Small intestine (tissue), 7 donors: ENCODE measurements around the gene TTL. TPM values are rescaled to one million over a fixed set of nuclear protein-coding genes. Genes with fewer than 3 reads are reported as not detected.
"Not testable (repeated sequence)": the region's sequence is repeated elsewhere in the genome, so short reads cannot be mapped to it uniquely, and the experiment has no call there.

ENCODE experiments used
- DNase-seq, 2 donors: peaks; one replicate each; pipeline versions ENCODE4 v3.0.0 to v3.0.0-alpha.2; 2013
- FAIRE-seq: peaks from 2 replicates; lab custom pipeline; 2012; peaks lifted over from hg19 to GRCh38; lab: Jason Lieb, UNC
- H3K27ac ChIP-seq, 3 donors: one replicate each; pipeline ENCODE4 v1.5.1; 2013; ENCODE audit warnings: low read length in 2 of 3, mild to moderate bottlenecking in 2 of 3, control low read depth in 1 of 3, inconsistent platforms in 1 of 3, low read depth in 1 of 3, moderate library complexity in 1 of 3
- H3K27me3 ChIP-seq, 3 donors: one replicate each; pipeline ENCODE4 v1.6.1; 2013; ENCODE audit warnings: low read length in 3 of 3, inconsistent platforms in 1 of 3; ENCODE audit not compliant: control insufficient read depth in 3 of 3, insufficient read depth in 3 of 3
- H3K36me3 ChIP-seq, 3 donors: one replicate each; pipeline ENCODE4 v1.6.1; 2013; ENCODE audit warnings: low read length in 3 of 3, inconsistent platforms in 1 of 3, low read depth in 1 of 3, mild to moderate bottlenecking in 1 of 3, moderate library complexity in 1 of 3; ENCODE audit not compliant: control insufficient read depth in 3 of 3, insufficient read depth in 2 of 3
- H3K4me1 ChIP-seq, 3 donors: one replicate each; pipeline ENCODE4 v1.6.1; 2013; ENCODE audit warnings: low read length in 2 of 3, inconsistent platforms in 1 of 3, low read depth in 1 of 3, mild to moderate bottlenecking in 1 of 3, moderate library complexity in 1 of 3; ENCODE audit not compliant: control insufficient read depth in 3 of 3, insufficient read depth in 2 of 3
- H3K4me3 ChIP-seq, 3 donors: one replicate each; pipeline ENCODE4 v1.5.1; 2013; ENCODE audit warnings: low read length in 3 of 3, control low read depth in 1 of 3, inconsistent platforms in 1 of 3, low read depth in 1 of 3, mild to moderate bottlenecking in 1 of 3, moderate library complexity in 1 of 3
- H3K9me3 ChIP-seq, 2 donors: one replicate each; pipeline ENCODE4 v1.6.1; 2013; ENCODE audit warnings: low read depth in 1 of 2, low read length in 1 of 2; ENCODE audit not compliant: control insufficient read depth in 2 of 2, insufficient read depth in 1 of 2
- WGBS, 3 donors: extraction: QIAGEN DNeasy Blood & Tissue Kit; methylation state at CpG; one replicate each; pipeline ENCODE4 v1.1.7; 2013; 5-methylcytosine and 5-hydroxymethylcytosine counted together
- polyA plus RNA-seq, 4 donors: library from polyadenylated mRNA; stranded (reverse) in 3 of 4; unstranded in 1 of 4; fragments of 200-250 nt in 3 of 4; fragments of 120-200 nt in 1 of 4; gene quantifications; one replicate each; pipeline versions ENCODE4 v1.2.1 to v1.2.3, GENCODE V29; 2013
- donor health status: healthy with polysubstance abuse.
- donor health status: control.
- donor health status: control.
- donor health status: Bipolar disorder and iron deficiency.
- donor health status: healthy.

TTL gene
- polyA plus RNA-seq, 4 donors: 3.6 to 10.6 (median 7.1) TPM

GRCh38 chr2:112493858-112494648, 12.1 kb downstream of the TTL start:
- FAIRE-seq (no peak), DNase-seq (peak; percentile 78 to 93)
- Histone ChIP-seq H3K27ac (peak overlapping the region in 2 of 3 donors; percentile 33 to 51), H3K4me3 (no peak overlapping the region), H3K4me1 (peaks cover 0 to 4% (median 0%) of the 10 kb centered on the region in 3 donors), H3K9me3 (no peaks in the 10 kb centered on the region), H3K36me3 (peaks cover 0 to 3% (median 2%) of the 10 kb centered on the region in 3 donors), H3K27me3 (no peaks in the 10 kb centered on the region)
- 24 to 58% (median 48%) methylated on average over 9 of the region's 9 CpGs for WGBS, 3 donors

DNA sequence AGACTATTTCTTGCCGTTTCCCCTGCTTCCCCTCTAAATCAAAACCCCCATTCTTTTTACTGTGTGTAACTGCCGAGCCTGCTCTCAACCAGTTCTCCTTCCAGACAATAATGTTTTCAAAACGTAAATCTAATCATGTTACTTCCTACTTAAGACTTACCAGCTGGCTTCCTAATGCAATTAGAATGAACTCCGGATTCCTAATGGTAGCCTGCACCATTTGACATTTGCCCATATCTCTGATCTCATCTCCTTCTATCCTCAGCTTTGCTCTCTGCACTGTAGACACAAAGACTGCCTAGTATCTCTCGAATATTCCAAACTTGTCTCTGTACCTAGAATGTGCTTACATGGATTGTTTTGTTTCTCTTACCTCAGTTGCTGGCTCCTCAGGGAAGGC, 12.9 kb downstream of the TTL start:
- Histone ChIP-seq H3K27ac (no peak overlapping the region), H3K36me3 (peaks cover 0 to 3% (median 2%) of the 10 kb centered on the region in 3 donors), H3K27me3 (no peaks in the 10 kb centered on the region), H3K4me3 (no peak overlapping the region), H3K4me1 (peaks cover 0 to 4% (median 0%) of the 10 kb centered on the region in 3 donors), H3K9me3 (no peaks in the 10 kb centered on the region)
- FAIRE-seq (no peak), DNase-seq (no peak)
- 72 to 85% (median 85%) methylated on average over 5 of the region's 5 CpGs for WGBS, 3 donors

GRCh38 chr2:112495878-112496277, 13.9 kb downstream of the TTL start:
- DNase-seq, H3K4me3 ChIP-seq, H3K9me3 ChIP-seq, H3K36me3 ChIP-seq, H3K27ac ChIP-seq, H3K27me3 ChIP-seq, FAIRE-seq, H3K4me1 ChIP-seq: not testable (repeated sequence)
- WGBS, 3 donors: 74 to 92% (median 90%) methylated on average over 4 of the region's 4 CpGs

DNA sequence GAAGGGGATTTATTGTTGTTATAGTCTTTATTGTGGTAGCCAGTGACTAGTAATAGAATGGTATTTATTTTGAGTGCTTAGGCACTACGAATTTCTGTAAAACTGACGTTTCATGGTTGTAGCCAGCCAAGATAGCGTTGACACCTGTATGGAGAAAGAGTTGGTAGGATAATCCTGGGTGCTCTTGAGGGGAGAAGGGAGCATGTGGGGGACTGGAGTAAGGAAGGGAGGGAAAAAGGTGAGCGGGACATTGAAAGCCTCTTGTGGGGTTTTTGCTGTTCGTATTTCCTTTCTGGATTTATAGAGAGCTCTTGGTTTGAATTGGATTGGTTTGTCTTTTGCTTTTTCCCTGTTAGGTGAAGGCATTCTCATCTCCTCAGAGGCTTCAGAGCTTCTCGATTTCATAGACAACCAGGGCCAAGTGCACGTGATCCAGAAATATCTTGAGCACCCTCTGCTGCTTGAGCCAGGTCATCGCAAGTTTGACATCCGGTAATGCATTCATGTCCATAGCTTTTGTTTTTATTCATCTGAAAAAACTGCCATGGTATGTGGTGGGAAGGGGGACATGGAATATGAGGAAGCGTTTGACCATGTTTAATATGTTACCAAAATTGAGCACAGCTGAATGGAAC, 19.0 kb downstream of the TTL start:
- WGBS, 3 donors: 37 to 53% (median 50%) methylated on average over 7 to 9 of the region's 10 CpGs
- not testable (repeated sequence) for H3K27ac ChIP-seq, H3K4me3 ChIP-seq, H3K36me3 ChIP-seq, H3K4me1 ChIP-seq, H3K9me3 ChIP-seq, H3K27me3 ChIP-seq
- FAIRE-seq (peak; percentile 10), DNase-seq (peak; percentile 38 to 67)

DNA sequence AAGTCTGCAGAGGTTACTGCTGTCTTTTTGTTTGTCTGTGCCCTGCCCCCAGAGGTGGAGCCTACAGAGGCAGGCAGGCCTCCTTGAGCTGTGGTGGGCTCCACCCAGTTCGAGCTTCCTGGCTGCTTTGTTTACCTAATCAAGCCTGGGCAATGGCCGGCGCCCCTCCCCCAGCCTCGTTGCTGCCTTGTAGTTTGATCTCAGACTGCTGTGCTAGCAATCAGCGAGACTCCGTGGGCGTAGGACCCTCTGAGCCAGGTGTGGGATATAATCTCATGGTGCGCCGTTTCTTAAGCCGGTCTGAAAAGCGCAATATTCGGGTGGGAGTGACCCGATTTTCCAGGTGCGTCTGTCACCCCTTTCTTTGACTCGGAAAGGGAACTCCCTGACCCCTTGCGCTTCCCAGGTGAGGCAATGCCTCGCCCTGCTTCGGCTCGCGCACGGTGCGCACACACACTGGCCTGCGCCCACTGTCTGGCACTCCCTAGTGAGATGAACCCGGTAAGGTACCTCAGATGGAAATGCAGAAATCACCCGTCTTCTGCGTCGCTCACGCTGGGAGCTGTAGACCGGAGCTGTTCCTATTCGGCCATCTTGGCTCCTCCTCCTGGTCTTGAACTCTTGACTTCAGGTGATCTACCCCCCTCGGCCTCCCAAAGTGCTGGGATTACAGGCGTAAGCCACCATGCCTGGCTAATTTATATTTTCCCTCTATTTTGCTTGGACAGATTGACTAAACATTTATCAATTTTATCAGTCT, 27.5 kb downstream of the TTL start:
- H3K9me3 ChIP-seq, DNase-seq, FAIRE-seq, H3K36me3 ChIP-seq, H3K4me3 ChIP-seq, H3K27me3 ChIP-seq, H3K27ac ChIP-seq, H3K4me1 ChIP-seq: not testable (repeated sequence)
- WGBS, 3 donors: 88 to 91% (median 89%) methylated on average over 21 to 30 of the region's 32 CpGs

- H3K4me3 ChIP-seq: no peak overlapping the region
- DNase-seq: no peak
- H3K4me1 ChIP-seq: no peaks in the 10 kb centered on the region
- peaks cover 0 to 20% (median 0%) of the 10 kb centered on the region in 3 donors for H3K36me3 ChIP-seq
- no peak for FAIRE-seq
- H3K9me3 ChIP-seq: no peaks in the 10 kb centered on the region
- no peak overlapping the region for H3K27ac ChIP-seq
- 95 to 99% (median 97%) methylated on average over 3 of the region's 3 CpGs for WGBS, 3 donors
- no peaks in the 10 kb centered on the region for H3K27me3 ChIP-seq
Observed at GRCh38 chr2:112516801-112517200, 34.8 kb downstream of the TTL start.

- no peaks in the 10 kb centered on the region for H3K27me3 ChIP-seq
- FAIRE-seq (no peak), DNase-seq (no peak)
- no peaks in the 10 kb centered on the region for H3K9me3 ChIP-seq
- peaks cover 0 to 33% (median 0%) of the 10 kb centered on the region in 3 donors for H3K36me3 ChIP-seq
- no peak overlapping the region for H3K4me3 ChIP-seq
- WGBS, 3 donors: 86 to 93% (median 91%) methylated on average over 7 of the region's 7 CpGs
- H3K4me1 ChIP-seq: no peaks in the 10 kb centered on the region
- H3K27ac ChIP-seq: no peak overlapping the region
Observed at GRCh38 chr2:112518807-112519206, 36.9 kb downstream of the TTL start.

- no peaks in the 10 kb centered on the region for H3K4me1 ChIP-seq
- no peak overlapping the region for H3K4me3 ChIP-seq
- H3K36me3 ChIP-seq: peaks cover 0 to 30% (median 0%) of the 10 kb centered on the region in 3 donors
- 88 to 95% (median 91%) methylated on average over 9 of the region's 9 CpGs for WGBS, 3 donors
- H3K27ac ChIP-seq: no peak overlapping the region
- no peaks in the 10 kb centered on the region for H3K27me3 ChIP-seq
- DNase-seq (no peak), FAIRE-seq (no peak)
- H3K9me3 ChIP-seq: no peaks in the 10 kb centered on the region
Observed at GRCh38 chr2:112519506-112519905, 37.5 kb downstream of the TTL start.
